A549 (cell line): ENCODE data around the gene PLEKHA8. TPM values are rescaled to one million over a fixed set of nuclear protein-coding genes. Genes with fewer than 3 reads are reported as not detected.
A peak's percentile ranks its signal among the peaks of the same experiment; 100 is the strongest.

Experiments used
- ATAC-seq, 2 experiments: fragments of 200-7000 bp in 1 of 2; fragments of >200 bp in 1 of 2; cut with Nextera tagmentation in 1 of 2; cut with Tn5 transposase in 1 of 2; 3 replicates each; pipeline versions ENCODE4 v1.8.0 to v1.9.1; 2018 to 2020; ENCODE audit warnings: mild to moderate bottlenecking in 1 of 2, moderate library complexity in 1 of 2
- CTCF ChIA-PET: fragments of 300-600 bp; sonication (Branson Sonifier 250); formaldehyde crosslinking; extraction: SDS; loops from one replicate; lab custom pipeline; 2021; ENCODE audit warnings: antibody characterized with exemption, inconsistent platforms; lab: Yijun Ruan, JAX
- POLR2A ChIA-PET: fragments of 350-600 bp; formaldehyde crosslinking; extraction: SDS; loops from one replicate; lab custom pipeline; 2021; ENCODE audit warnings: antibody characterized with exemption, inconsistent platforms; lab: Yijun Ruan, JAX
- DNase-seq, 2 experiments: peaks; one replicate each; pipeline versions ENCODE4 v3.0.0 to v3.0.0-alpha.2; 2011 to 2016; ENCODE audit warnings: low read depth in 1 of 2, low spot score in 1 of 2
- FAIRE-seq: peaks from 2 replicates; lab custom pipeline; 2011; peaks lifted over from hg19 to GRCh38; lab: Jason Lieb, UNC
- H3K27ac ChIP-seq, 2 experiments: fragments of >200 bp; sonication (Bioruptor Twin); formaldehyde crosslinking; 3 replicates each; pipeline ENCODE4 v1.5.1; 2016 to 2017
- H3K4me1 ChIP-seq: fragments of >200 bp; sonication (Bioruptor Twin); formaldehyde crosslinking; 3 replicates; pipeline ENCODE4 v1.6.1; 2016
- H3K4me2 ChIP-seq: fragments of >200 bp; sonication (Bioruptor Twin); formaldehyde crosslinking; 3 replicates; pipeline ENCODE4 v1.6.1; 2016
- H3K4me3 ChIP-seq: fragments of >200 bp; sonication (Bioruptor Twin); formaldehyde crosslinking; 3 replicates; pipeline ENCODE4 v1.5.1; 2016
- H3K9me3 ChIP-seq: fragments of >200 bp; sonication (Bioruptor Twin); formaldehyde crosslinking; 3 replicates; pipeline ENCODE4 v1.6.1; 2016
- CBX8 ChIP-seq: fragments of 200-600 bp; sonication (generic); IDR thresholded peaks from 2 replicates; pipeline ENCODE4 v1.6.1; 2016
- EHMT2 ChIP-seq: fragments of 200-600 bp; sonication (generic); IDR thresholded peaks from 2 replicates; pipeline ENCODE4 v1.6.1; 2016; ENCODE audit warnings: antibody characterized with exemption, low read depth, mild to moderate bottlenecking, moderate library complexity
- ESRRA ChIP-seq: fragments of 150-350 bp; IDR thresholded peaks from 2 replicates; pipeline ENCODE4 v1.6.1; 2014; ENCODE audit warnings: mild to moderate bottlenecking, low read length, borderline replicate concordance
- FOSB ChIP-seq: fragments of 250-450 bp; sonication (Bioruptor Pico); IDR thresholded peaks from 2 replicates; pipeline ENCODE4 v1.5.0; 2020; ENCODE audit warnings: mild to moderate bottlenecking, moderate library complexity
- FOSL2 ChIP-seq, 2 experiments: fragments of 450-650 bp in 1 of 2; fragments of >200 bp in 1 of 2; sonication (Bioruptor Twin) in 1 of 2; formaldehyde crosslinking; IDR thresholded peaks; 2 replicates each; pipeline versions ENCODE4 v1.5.0 to v1.6.1; 2016 to 2020; ENCODE audit warnings: mild to moderate bottlenecking in 1 of 2, moderate library complexity in 1 of 2
- FOXS1 ChIP-seq: fragments of 250-450 bp; sonication (Bioruptor Pico); IDR thresholded peaks from 2 replicates; pipeline ENCODE4 v1.5.0; 2020; ENCODE audit warnings: mild to moderate bottlenecking, moderate library complexity
- HEYL ChIP-seq: fragments of 250-450 bp; sonication (Bioruptor Pico); IDR thresholded peaks from 2 replicates; pipeline ENCODE4 v1.8.0; 2021; ENCODE audit warnings: mild to moderate bottlenecking, moderate library complexity
- HOXA7 ChIP-seq: fragments of 250-450 bp; sonication (Bioruptor Pico); IDR thresholded peaks from 2 replicates; pipeline ENCODE4 v1.5.0; 2020; ENCODE audit warnings: mild to moderate bottlenecking, moderate library complexity
- HOXB5 ChIP-seq: fragments of 250-450 bp; sonication (Bioruptor Pico); IDR thresholded peaks from 2 replicates; pipeline ENCODE4 v1.5.0; 2020; ENCODE audit warnings: mild to moderate bottlenecking, moderate library complexity
- JUN ChIP-seq, 2 experiments: fragments of >200 bp; sonication (Bioruptor Twin); formaldehyde crosslinking; IDR thresholded peaks; 2 replicates in 1 of 2; 3 replicates in 1 of 2; pipeline ENCODE4 v1.6.1; 2016 to 2017
- MAZ ChIP-seq: fragments of 150-350 bp; IDR thresholded peaks from 2 replicates; pipeline ENCODE4 v1.6.1; 2014; ENCODE audit warnings: antibody characterized with exemption, low read depth, low read length, borderline replicate concordance
- NFE2L2 ChIP-seq: fragments of 150-350 bp; conservative IDR thresholded peaks from 2 replicates; pipeline ENCODE4 v1.6.1; 2014; ENCODE audit warnings: low read length
- PHF8 ChIP-seq: fragments of 200-600 bp; sonication (generic); IDR thresholded peaks from 2 replicates; pipeline ENCODE4 v1.6.1; 2016; ENCODE audit warnings: low read depth, mild to moderate bottlenecking, antibody characterized with exemption, moderate library complexity, borderline replicate concordance
- POLR2A ChIP-seq: IDR thresholded peaks from 2 replicates; pipeline ENCODE4 v1.6.1; 2012; ENCODE audit warnings: mild to moderate bottlenecking, low read length
- RAD21 ChIP-seq, 2 experiments: fragments of >200 bp in 1 of 2; sonication (Bioruptor Twin) in 1 of 2; formaldehyde crosslinking in 1 of 2; IDR thresholded peaks in 1 of 2; conservative IDR thresholded peaks in 1 of 2; 2 replicates in 1 of 2; 3 replicates in 1 of 2; pipeline ENCODE4 v1.6.1; 2012 to 2018; ENCODE audit warnings: inconsistent platforms in 1 of 2
- RARB ChIP-seq: fragments of 250-450 bp; sonication (Bioruptor Pico); IDR thresholded peaks from 2 replicates; pipeline ENCODE4 v1.8.0; 2021; ENCODE audit warnings: mild to moderate bottlenecking, moderate library complexity
- RCOR1 ChIP-seq: fragments of 150-350 bp; IDR thresholded peaks from 2 replicates; pipeline ENCODE4 v1.6.1; 2014; ENCODE audit warnings: antibody characterized with exemption, low read length, low read depth
- REST ChIP-seq: fragments of 200-600 bp; sonication (generic); IDR thresholded peaks from 2 replicates; pipeline ENCODE4 v1.6.1; 2016; ENCODE audit warnings: antibody characterized with exemption, mild to moderate bottlenecking, moderate library complexity
- RFX5 ChIP-seq: fragments of 450-650 bp; IDR thresholded peaks from 2 replicates; pipeline ENCODE4 v1.7.1; 2014; ENCODE audit warnings: antibody characterized with exemption, mild to moderate bottlenecking, moderate library complexity
- RNF2 ChIP-seq: fragments of 200-600 bp; sonication (generic); IDR thresholded peaks from 2 replicates; pipeline ENCODE4 v1.6.1; 2016; ENCODE audit warnings: low read depth, mild to moderate bottlenecking, antibody characterized with exemption, moderate library complexity, borderline replicate concordance
- SMC3 ChIP-seq: fragments of >200 bp; sonication (Bioruptor Twin); formaldehyde crosslinking; IDR thresholded peaks from 3 replicates; pipeline ENCODE4 v1.6.1; 2018; ENCODE audit warnings: inconsistent platforms
- TP53 ChIP-seq: fragments of 250-450 bp; sonication (Bioruptor Pico); IDR thresholded peaks from 2 replicates; pipeline ENCODE4 v1.5.0; 2021; ENCODE audit warnings: mild to moderate bottlenecking, moderate library complexity
- ZFP36 ChIP-seq: fragments of 450-650 bp; IDR thresholded peaks from 2 replicates; pipeline ENCODE4 v1.6.1; 2014; ENCODE audit warnings: borderline replicate concordance; ENCODE audit not compliant: partially characterized antibody
- ZNF302 ChIP-seq: fragments of 250-450 bp; sonication (Bioruptor Pico); IDR thresholded peaks from 2 replicates; pipeline ENCODE4 v1.9.0; 2021; ENCODE audit warnings: inconsistent platforms, mild to moderate bottlenecking, moderate library complexity
- ZSCAN20 ChIP-seq: fragments of 250-450 bp; sonication (Bioruptor Pico); IDR thresholded peaks from 2 replicates; pipeline ENCODE4 v1.8.0; 2022; ENCODE audit warnings: mild to moderate bottlenecking, moderate library complexity
- polyA plus RNA-seq, 4 experiments: library from polyadenylated mRNA; depleted of rRNA in 3 of 4; stranded (reverse); fragments of >200 nt; fragmentation: RNase III in 1 of 4; extraction: RNeasy Plus Mini Kit Qiagen cat#74134 plus additional on column Dnase treatment in 1 of 4; gene quantifications; 2 replicates in 3 of 4; 3 replicates in 1 of 4; pipeline ENCODE4 v1.2.3, GENCODE V29; 2011 to 2017
- TF ChIP-seq, protein P1 (sequence below): fragments of 150-350 bp; IDR thresholded peaks from 2 replicates; pipeline ENCODE4 v1.6.1; 2014; ENCODE audit warnings: low read depth, mild to moderate bottlenecking, low read length
- TF ChIP-seq, protein P2 (sequence below): IDR thresholded peaks from 2 replicates; pipeline ENCODE4 v1.6.1; 2012

Gene PLEKHA8
- polyA plus RNA-seq, 2 of the 4 experiments (the other 2 are of a cell fraction) = 5.9 to 10.9 TPM

GRCh38 chr7:29995652-29996051 is 32.6 kb upstream of the PLEKHA8 start:
- H3K4me3 ChIP-seq = no peak overlapping the region
- CTCF ChIA-PET = no interaction called here
- H3K4me1 ChIP-seq = no peaks in the 10 kb centered on the region
- TF ChIP-seq RFX5 (no peak), ZNF302 (CRISPR knock-in tag) (no peak), RARB (CRISPR knock-in tag) (no peak), POLR2A (no peak), CBX8 (no peak), SMC3 (no peak), PHF8 (no peak), ZFP36 (no peak), FOSL2 (IDR thresholded peaks at IDR 0.05) (no peak), FOSL2 (CRISPR knock-in tag; IDR thresholded peaks at IDR 0.05) (no peak), HOXA7 (CRISPR knock-in tag) (no peak), JUN (IDR thresholded peaks at IDR 0.05) (no peak), REST (no peak), RAD21 (conservative IDR thresholded peaks at IDR 0.05 in 1 of 2, IDR thresholded peaks at IDR 0.05 in 1 of 2) (no peak), FOSB (CRISPR knock-in tag) (no peak), TP53 (no peak), ESRRA (no peak), NFE2L2 (no peak), RNF2 (no peak)
- TF ChIP-seq, protein P1, sequence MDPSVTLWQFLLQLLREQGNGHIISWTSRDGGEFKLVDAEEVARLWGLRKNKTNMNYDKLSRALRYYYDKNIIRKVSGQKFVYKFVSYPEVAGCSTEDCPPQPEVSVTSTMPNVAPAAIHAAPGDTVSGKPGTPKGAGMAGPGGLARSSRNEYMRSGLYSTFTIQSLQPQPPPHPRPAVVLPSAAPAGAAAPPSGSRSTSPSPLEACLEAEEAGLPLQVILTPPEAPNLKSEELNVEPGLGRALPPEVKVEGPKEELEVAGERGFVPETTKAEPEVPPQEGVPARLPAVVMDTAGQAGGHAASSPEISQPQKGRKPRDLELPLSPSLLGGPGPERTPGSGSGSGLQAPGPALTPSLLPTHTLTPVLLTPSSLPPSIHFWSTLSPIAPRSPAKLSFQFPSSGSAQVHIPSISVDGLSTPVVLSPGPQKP = no peak
- peaks cover 28% of the 10 kb centered on the region for H3K9me3 ChIP-seq
- ATAC-seq (no peak), FAIRE-seq (peak; percentile 63), DNase-seq (no peak)
- no peak overlapping the region for H3K27ac ChIP-seq
- no peak overlapping the region for H3K4me2 ChIP-seq
- POLR2A ChIA-PET = no interaction called here

DNA sequence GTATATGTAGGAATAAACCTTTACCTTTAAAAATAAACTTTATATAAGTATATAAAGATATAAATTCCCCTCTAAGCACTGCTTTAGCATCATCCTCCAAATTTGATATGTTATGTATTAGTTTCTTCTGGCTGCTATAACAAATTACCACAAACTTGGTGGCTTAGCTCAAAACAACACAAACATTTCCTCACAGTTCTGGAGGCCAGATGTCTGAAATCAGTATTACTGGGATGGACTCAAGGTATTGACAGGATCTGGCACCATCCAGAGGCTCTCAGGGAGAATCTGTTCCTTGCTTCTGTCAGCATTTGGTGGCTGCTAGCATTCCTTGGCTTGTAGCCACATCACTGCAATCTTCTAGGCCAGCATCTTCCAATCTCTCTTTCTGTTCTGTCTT is 31.9 kb upstream of the PLEKHA8 start:
- DNase-seq = no peak
- Histone ChIP-seq H3K27ac (no peak overlapping the region), H3K4me3 (no peak overlapping the region)
- CTCF ChIA-PET = interaction anchor here (0.9 kb wide), 1 partner anchor 13 kb away, joined by 3 read pairs; no protein-coding TSS in a partner anchor
- TF ChIP-seq MAZ = no peak
- TF ChIP-seq RCOR1 = no peak
- no peak for TF ChIP-seq HOXB5 (CRISPR knock-in tag)
- TF ChIP-seq HEYL (CRISPR knock-in tag) = no peak
- TF ChIP-seq CBX8 = no peak
- TF ChIP-seq, protein P2, sequence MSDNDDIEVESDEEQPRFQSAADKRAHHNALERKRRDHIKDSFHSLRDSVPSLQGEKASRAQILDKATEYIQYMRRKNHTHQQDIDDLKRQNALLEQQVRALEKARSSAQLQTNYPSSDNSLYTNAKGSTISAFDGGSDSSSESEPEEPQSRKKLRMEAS = no peak
- no peak for TF ChIP-seq FOXS1 (CRISPR knock-in tag)
- no peak for TF ChIP-seq EHMT2
- no peak for TF ChIP-seq ZSCAN20
- TF ChIP-seq, all 56 proteins: peak for 0
- peaks cover 28% of the 10 kb centered on the region for H3K9me3 ChIP-seq
- H3K4me1 ChIP-seq = no peaks in the 10 kb centered on the region
- ATAC-seq = no peak
- no peak overlapping the region for H3K4me2 ChIP-seq
- no peak for FAIRE-seq
- POLR2A ChIA-PET = no interaction called here
